OCI-LY3 (cell line): ENCODE data around the gene SCAI.

ENCODE experiments used
- CTCF ChIP-seq: fragments of 200-600, 300-600 bp; sonication (generic); IDR thresholded peaks from 2 replicates; pipeline ENCODE4 v1.5.1; 2014; ENCODE audit warnings: antibody characterized with exemption, low read length, low read depth
- EZH2phosphoT487 ChIP-seq: fragments of 200-600 bp; shearing (Covaris generic); IDR thresholded peaks from 2 replicates; pipeline ENCODE4 v1.6.1; 2018; ENCODE audit warnings: antibody characterized with exemption, mixed run types, low read depth

DNA sequence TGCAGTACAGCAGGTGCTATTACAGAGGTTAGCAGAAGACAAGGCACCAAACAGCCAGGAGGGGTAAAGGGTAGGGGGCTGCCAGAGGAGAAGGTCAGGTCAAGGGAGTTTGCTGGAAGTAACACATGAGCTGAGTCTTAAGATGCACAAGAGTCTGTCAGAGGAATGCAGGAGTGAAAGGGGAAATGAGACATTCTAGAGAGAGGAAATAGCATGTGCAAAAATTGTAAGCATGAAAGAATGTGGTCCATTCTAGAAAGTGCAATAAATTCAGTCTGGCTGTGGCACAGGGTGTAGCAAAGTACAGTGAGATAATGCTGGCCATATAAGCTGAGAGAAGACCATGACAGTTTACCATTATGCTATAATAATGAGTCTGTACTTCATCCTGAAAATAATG is 209.0 kb downstream of the SCAI start:
- TF ChIP-seq CTCF (no peak), EZH2phosphoT487 (no peak)
